OCI-LY7 (cell line): Measurements from ENCODE around the gene FBXO9. TPM values are rescaled to one million over a fixed set of nuclear protein-coding genes. Genes with fewer than 3 reads are reported as not detected.

ENCODE experiments used
- BruUV-seq: library from RNA; stranded (reverse); fragments of 400-500 nt; replicated peaks from 2 replicates; lab custom pipeline; 2021; lab: Mats Ljungman, UMichigan
- CTCF ChIA-PET: fragments of 300-600 bp; sonication (Branson Sonifier 250); formaldehyde crosslinking; loops from one replicate; lab custom pipeline; 2022; ENCODE audit warnings: antibody characterized with exemption; ENCODE audit not compliant: unreplicated experiment; lab: Charles Lee
- POLR2A ChIA-PET: fragments of 300-600 bp; sonication (Branson Sonifier 250); formaldehyde crosslinking; loops from one replicate; lab custom pipeline; 2022; ENCODE audit warnings: antibody characterized with exemption; lab: Charles Lee
- DNase-seq: peaks from one replicate; pipeline ENCODE4 v3.0.0-alpha.2; 2015; ENCODE audit warnings: low spot score
- H2AFZ ChIP-seq: fragments of 200-600 bp; sonication (generic), shearing (Covaris generic); 2 replicates; pipeline ENCODE4 v1.6.1; 2014; ENCODE audit warnings: mild to moderate bottlenecking, antibody characterized with exemption, low read length, moderate library complexity
- H3K27ac ChIP-seq: fragments of 200-600 bp; sonication (generic); 2 replicates; pipeline ENCODE4 v1.5.1; 2014; ENCODE audit warnings: mixed run types, low read depth, mild to moderate bottlenecking, moderate library complexity, low read length, inconsistent platforms; ENCODE audit not compliant: poor library complexity, severe bottlenecking
- H3K36me3 ChIP-seq: fragments of 200-600 bp; sonication (generic); 2 replicates; pipeline ENCODE4 v1.6.1; 2014; ENCODE audit warnings: mild to moderate bottlenecking, antibody characterized with exemption, low read length, moderate library complexity, mixed read lengths; ENCODE audit not compliant: insufficient read depth
- H3K4me1 ChIP-seq: fragments of 200-600 bp; sonication (generic); 2 replicates; pipeline ENCODE4 v1.5.1; 2014; ENCODE audit warnings: mild to moderate bottlenecking, low read length; ENCODE audit not compliant: insufficient read depth, poor library complexity, severe bottlenecking
- H3K4me2 ChIP-seq: fragments of 200-600 bp; sonication (generic); 2 replicates; pipeline ENCODE4 v1.6.1; 2014; ENCODE audit warnings: mild to moderate bottlenecking, low read length
- H3K4me3 ChIP-seq: fragments of 200-600 bp; sonication (generic); 2 replicates; pipeline ENCODE4 v1.5.1; 2014; ENCODE audit warnings: mild to moderate bottlenecking, low read depth, low read length; ENCODE audit not compliant: poor library complexity, severe bottlenecking
- H3K79me2 ChIP-seq: fragments of 200-600 bp; sonication (generic); 2 replicates; pipeline ENCODE4 v1.6.1; 2016; ENCODE audit warnings: low read depth, mild to moderate bottlenecking, low read length, moderate library complexity, mixed read lengths; ENCODE audit not compliant: insufficient read depth
- H3K9me2 ChIP-seq: fragments of 200-600 bp; sonication (generic); 2 replicates; pipeline ENCODE4 v1.6.1; 2016; ENCODE audit warnings: mild to moderate bottlenecking, low read length, mixed read lengths; ENCODE audit not compliant: insufficient read depth
- H3K9me3 ChIP-seq: fragments of 200-600 bp; sonication (generic); 2 replicates; pipeline ENCODE4 v1.6.1; 2014; ENCODE audit warnings: mild to moderate bottlenecking, mixed run types, low read length, mixed read lengths
- H4K20me1 ChIP-seq: fragments of 200-600 bp; sonication (generic); 2 replicates; pipeline ENCODE4 v1.6.1; 2014; ENCODE audit warnings: mild to moderate bottlenecking, antibody characterized with exemption, low read length, moderate library complexity, mixed read lengths; ENCODE audit not compliant: insufficient read depth
- EZH2phosphoT487 ChIP-seq: fragments of 200-600 bp; sonication (generic); IDR thresholded peaks from 2 replicates; pipeline ENCODE4 v1.6.1; 2018; ENCODE audit warnings: low read depth, borderline replicate concordance, mild to moderate bottlenecking, mixed run types, antibody characterized with exemption, low read length, moderate library complexity, mixed read lengths
- intact Hi-C: fragments of 100-400 bp; cut with micrococcal nuclease; formaldehyde crosslinking; loops from one replicate; pipeline ENCODE4 v1.10.0; 2022; ENCODE audit not compliant: unreplicated experiment
- total RNA-seq, 2 experiments: library from RNA; depleted of rRNA in 1 of 2; stranded (reverse); fragments of >200 nt in 1 of 2; shearing (Covaris generic) in 1 of 2; gene quantifications; 2 replicates each; pipeline ENCODE4 v1.2.3, GENCODE V29; 2014 to 2022
- TF ChIP-seq, protein P1 (sequence below): fragments of 200-600 bp; sonication (generic); conservative IDR thresholded peaks from 2 replicates; pipeline ENCODE4 v1.5.1; 2014; ENCODE audit warnings: mild to moderate bottlenecking, antibody characterized with exemption, low read length, moderate library complexity, mixed read lengths

FBXO9 gene
- total RNA-seq, 2 experiments from 2014 or later, result 23.5 to 67.7 TPM

DNA sequence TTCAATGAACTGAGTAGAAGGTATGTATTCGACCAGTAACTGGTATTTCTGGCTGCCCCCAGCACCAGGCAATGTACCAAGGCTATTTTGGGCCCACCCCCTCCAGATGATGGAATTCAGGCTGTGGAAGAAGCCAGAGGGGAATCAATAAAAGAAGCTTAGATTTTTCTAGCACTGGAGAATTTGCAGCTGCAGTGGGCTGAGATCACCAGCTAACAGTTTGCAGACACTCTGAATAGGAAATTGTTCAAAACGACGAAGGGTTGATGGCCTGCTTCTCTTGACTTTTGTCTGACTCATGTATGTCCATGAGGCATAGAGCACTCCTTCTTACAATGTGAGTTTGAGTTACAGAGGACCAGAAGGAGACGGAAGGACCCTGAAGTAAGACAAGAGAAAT, 32.4 kb upstream of the FBXO9 start:
- no peak overlapping the region for H3K4me3 ChIP-seq
- no peak for DNase-seq
- ChIA-PET CTCF (no interaction called here), POLR2A (interaction anchor here (0.7 to 1.0 kb wide), 3 partner anchors 11 to 35 kb away, joined by 3 to 4 read pairs (median 4); no protein-coding TSS in a partner anchor)
- no peaks in the 10 kb centered on the region for H3K4me1 ChIP-seq
- H4K20me1 ChIP-seq, result no peaks in the 10 kb centered on the region
- H3K36me3 ChIP-seq, result peaks cover 27% of the 10 kb centered on the region; the same call in 1 of the 2 replicates
- H3K27ac ChIP-seq, result no peak overlapping the region
- BruUV-seq, result no TSS peak
- H3K79me2 ChIP-seq, result no peaks in the 10 kb centered on the region
- H3K9me2 ChIP-seq, result no peaks in the 10 kb centered on the region
- no peak overlapping the region for H2AFZ ChIP-seq
- H3K4me2 ChIP-seq, result no peak overlapping the region
- intact Hi-C loops, result no loop called here
- no peaks in the 10 kb centered on the region for H3K9me3 ChIP-seq
- TF ChIP-seq, protein P1, sequence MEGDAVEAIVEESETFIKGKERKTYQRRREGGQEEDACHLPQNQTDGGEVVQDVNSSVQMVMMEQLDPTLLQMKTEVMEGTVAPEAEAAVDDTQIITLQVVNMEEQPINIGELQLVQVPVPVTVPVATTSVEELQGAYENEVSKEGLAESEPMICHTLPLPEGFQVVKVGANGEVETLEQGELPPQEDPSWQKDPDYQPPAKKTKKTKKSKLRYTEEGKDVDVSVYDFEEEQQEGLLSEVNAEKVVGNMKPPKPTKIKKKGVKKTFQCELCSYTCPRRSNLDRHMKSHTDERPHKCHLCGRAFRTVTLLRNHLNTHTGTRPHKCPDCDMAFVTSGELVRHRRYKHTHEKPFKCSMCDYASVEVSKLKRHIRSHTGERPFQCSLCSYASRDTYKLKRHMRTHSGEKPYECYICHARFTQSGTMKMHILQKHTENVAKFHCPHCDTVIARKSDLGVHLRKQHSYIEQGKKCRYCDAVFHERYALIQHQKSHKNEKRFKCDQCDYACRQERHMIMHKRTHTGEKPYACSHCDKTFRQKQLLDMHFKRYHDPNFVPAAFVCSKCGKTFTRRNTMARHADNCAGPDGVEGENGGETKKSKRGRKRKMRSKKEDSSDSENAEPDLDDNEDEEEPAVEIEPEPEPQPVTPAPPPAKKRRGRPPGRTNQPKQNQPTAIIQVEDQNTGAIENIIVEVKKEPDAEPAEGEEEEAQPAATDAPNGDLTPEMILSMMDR, result no peak
- no peak for TF ChIP-seq EZH2phosphoT487

DNA sequence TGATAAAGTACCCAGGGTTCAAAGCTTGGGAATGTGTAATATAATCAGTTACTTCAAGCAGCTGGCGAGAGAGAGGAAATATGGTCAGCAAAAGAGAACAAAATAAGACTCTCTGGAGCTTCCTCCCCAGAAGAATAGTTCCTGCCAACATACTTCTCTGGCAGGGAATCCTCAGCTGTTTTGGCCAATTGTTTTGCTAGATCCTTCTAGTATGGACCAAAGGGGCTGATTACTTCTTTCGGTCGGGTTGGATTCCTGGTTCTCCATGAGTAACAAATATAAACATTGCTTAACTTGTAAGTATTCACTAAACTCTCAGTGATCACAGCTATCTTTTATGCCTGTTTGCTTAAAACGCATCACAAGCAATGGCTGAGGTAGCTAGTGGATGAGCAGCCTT, 31.4 kb upstream of the FBXO9 start:
- H3K9me3 ChIP-seq, result no peaks in the 10 kb centered on the region
- no peak overlapping the region for H3K4me2 ChIP-seq
- DNase-seq, result no peak
- H3K79me2 ChIP-seq, result no peaks in the 10 kb centered on the region
- ChIA-PET POLR2A (interaction anchor here (0.6 kb wide), 1 partner anchor 672 kb away, joined by 7 read pairs; no protein-coding TSS in a partner anchor), CTCF (no interaction called here)
- no peak overlapping the region for H2AFZ ChIP-seq
- no peaks in the 10 kb centered on the region for H3K9me2 ChIP-seq
- BruUV-seq, result no TSS peak
- H3K36me3 ChIP-seq, result peaks cover 24% of the 10 kb centered on the region; the same call in 1 of the 2 replicates
- H3K4me3 ChIP-seq, result no peak overlapping the region
- TF ChIP-seq, protein P1, result no peak
- TF ChIP-seq EZH2phosphoT487, result no peak
- no peaks in the 10 kb centered on the region for H3K4me1 ChIP-seq
- no peaks in the 10 kb centered on the region for H4K20me1 ChIP-seq
- intact Hi-C loops, result no loop called here
- H3K27ac ChIP-seq, result no peak overlapping the region

DNA sequence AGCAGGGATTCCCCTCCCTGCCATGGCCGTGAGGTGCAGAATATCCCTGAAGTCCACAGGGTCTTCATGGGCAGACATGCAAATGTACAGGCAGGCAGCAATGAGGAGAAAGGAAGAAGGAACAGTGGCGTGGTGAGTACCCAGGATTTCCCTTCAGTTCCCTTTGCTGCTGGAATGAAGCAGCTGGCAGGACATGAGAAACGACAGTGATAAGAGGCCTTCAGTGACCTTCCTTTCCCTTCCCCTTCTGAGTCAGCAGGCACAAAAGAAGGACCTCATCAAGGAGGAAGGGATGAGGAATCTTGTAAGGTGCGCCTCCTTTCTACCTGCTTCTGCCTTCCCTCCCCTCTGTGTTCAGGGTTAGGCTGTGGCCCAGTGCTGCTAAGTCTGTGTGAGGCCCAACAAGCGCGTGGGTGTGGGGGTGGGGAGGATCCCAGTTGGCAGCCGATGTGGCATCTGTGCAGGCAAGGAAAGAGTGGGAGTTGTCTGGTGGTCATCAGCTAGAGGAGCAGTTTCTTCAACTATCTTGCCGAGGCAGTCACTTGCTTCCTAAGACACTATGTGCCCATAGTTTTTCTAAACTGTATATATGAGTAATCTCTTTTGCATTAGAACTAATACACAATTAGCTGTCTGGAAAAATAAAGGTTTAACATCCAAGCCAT, 29.5 kb upstream of the FBXO9 start:
- peaks cover 33% of the 10 kb centered on the region for H3K36me3 ChIP-seq

More for the DNA sequence above, 29.5 kb upstream of the FBXO9 start:
- no peak overlapping the region for H3K4me3 ChIP-seq
- no peak overlapping the region for H2AFZ ChIP-seq
- TF ChIP-seq, protein P1, result no peak
- no peak for TF ChIP-seq EZH2phosphoT487
- H3K4me1 ChIP-seq, result no peaks in the 10 kb centered on the region
- no peak for DNase-seq
- H3K9me2 ChIP-seq, result no peaks in the 10 kb centered on the region
- no peaks in the 10 kb centered on the region for H3K9me3 ChIP-seq
- ChIA-PET CTCF (no interaction called here), POLR2A (interaction anchor here (1.0 kb wide), 1 partner anchor 32 kb away, joined by 3 read pairs; no protein-coding TSS in a partner anchor)
- no TSS peak for BruUV-seq
- intact Hi-C loops, result no loop called here
- H3K27ac ChIP-seq, result no peak overlapping the region
- H4K20me1 ChIP-seq, result no peaks in the 10 kb centered on the region
- no peak overlapping the region for H3K4me2 ChIP-seq
- no peaks in the 10 kb centered on the region for H3K79me2 ChIP-seq
